Measurements from ENCODE around the gene MGAT5.

MGAT5 gene

GRCh38 chr2:134307334-134307733 lies 53.5 kb downstream of the MGAT5 start:
- Histone ChIP-seq H3K27ac (ENCODE audit: low read depth, low read length) (no peak overlapping the region), H3K4me3 (ENCODE audit: low read depth, low read length) (no peak overlapping the region), H3K9ac (ENCODE audit: low read length) (no peak overlapping the region), H3K9me3 (ENCODE audit: control insufficient read depth, insufficient read depth, low read depth, low read length) (no peaks in the 10 kb centered on the region), H3K4me1 (ENCODE audit: control insufficient read depth, insufficient read depth, low read length) (no peaks in the 10 kb centered on the region), H3K36me3 (ENCODE audit: control insufficient read depth, insufficient read depth, low read length) (no peaks in the 10 kb centered on the region), H3K27me3 (ENCODE audit: control insufficient read depth, insufficient read depth, low read length) (no peaks in the 10 kb centered on the region)

- Histone ChIP-seq H3K9ac (ENCODE audit: low read length) (no peak overlapping the region), H3K9me3 (ENCODE audit: control insufficient read depth, insufficient read depth, low read depth, low read length) (no peaks in the 10 kb centered on the region), H3K4me3 (ENCODE audit: low read depth, low read length) (no peak overlapping the region), H3K36me3 (ENCODE audit: control insufficient read depth, insufficient read depth, low read length) (no peaks in the 10 kb centered on the region), H3K27me3 (ENCODE audit: control insufficient read depth, insufficient read depth, low read length) (no peaks in the 10 kb centered on the region), H3K4me1 (ENCODE audit: control insufficient read depth, insufficient read depth, low read length) (no peaks in the 10 kb centered on the region), H3K27ac (ENCODE audit: low read depth, low read length) (no peak overlapping the region)
Measured at GRCh38 chr2:134308474-134309385, 54.9 kb downstream of the MGAT5 start.

GRCh38 chr2:134310107-134311079 lies 56.5 kb downstream of the MGAT5 start:
- H3K4me1 ChIP-seq (ENCODE audit: control insufficient read depth, insufficient read depth, low read length) = peaks cover 5% of the 10 kb centered on the region; the same call in 1 of the 2 replicates
- H3K9ac ChIP-seq (ENCODE audit: low read length) = no peak overlapping the region
- no peak overlapping the region for H3K4me3 ChIP-seq (ENCODE audit: low read depth, low read length)
- no peaks in the 10 kb centered on the region for H3K9me3 ChIP-seq (ENCODE audit: control insufficient read depth, insufficient read depth, low read depth, low read length)
- H3K36me3 ChIP-seq (ENCODE audit: control insufficient read depth, insufficient read depth, low read length) = no peaks in the 10 kb centered on the region
- H3K27ac ChIP-seq (ENCODE audit: low read depth, low read length) = no peak overlapping the region
- no peaks in the 10 kb centered on the region for H3K27me3 ChIP-seq (ENCODE audit: control insufficient read depth, insufficient read depth, low read length)

GRCh38 chr2:134312482-134312881 lies 58.6 kb downstream of the MGAT5 start:
- no peaks in the 10 kb centered on the region for H3K9me3 ChIP-seq (ENCODE audit: control insufficient read depth, insufficient read depth, low read depth, low read length)
- H3K27me3 ChIP-seq (ENCODE audit: control insufficient read depth, insufficient read depth, low read length) = no peaks in the 10 kb centered on the region
- H3K4me1 ChIP-seq (ENCODE audit: control insufficient read depth, insufficient read depth, low read length) = peaks cover 5% of the 10 kb centered on the region; the same call in 1 of the 2 replicates
- H3K27ac ChIP-seq (ENCODE audit: low read depth, low read length) = no peak overlapping the region
- no peak overlapping the region for H3K4me3 ChIP-seq (ENCODE audit: low read depth, low read length)
- no peak overlapping the region for H3K9ac ChIP-seq (ENCODE audit: low read length)
- no peaks in the 10 kb centered on the region for H3K36me3 ChIP-seq (ENCODE audit: control insufficient read depth, insufficient read depth, low read length)

- Histone ChIP-seq H3K27ac (ENCODE audit: low read depth, low read length) (no peak overlapping the region), H3K4me3 (ENCODE audit: low read depth, low read length) (no peak overlapping the region), H3K27me3 (ENCODE audit: control insufficient read depth, insufficient read depth, low read length) (no peaks in the 10 kb centered on the region), H3K36me3 (ENCODE audit: control insufficient read depth, insufficient read depth, low read length) (no peaks in the 10 kb centered on the region), H3K9ac (ENCODE audit: low read length) (no peak overlapping the region), H3K9me3 (ENCODE audit: control insufficient read depth, insufficient read depth, low read depth, low read length) (no peaks in the 10 kb centered on the region), H3K4me1 (ENCODE audit: control insufficient read depth, insufficient read depth, low read length) (peaks cover 7% of the 10 kb centered on the region)
Measured at GRCh38 chr2:134314202-134314601, 60.3 kb downstream of the MGAT5 start.

GRCh38 chr2:134314681-134315368 lies 61.0 kb downstream of the MGAT5 start:
- no peak overlapping the region for H3K9ac ChIP-seq (ENCODE audit: low read length)
- no peak overlapping the region for H3K27ac ChIP-seq (ENCODE audit: low read depth, low read length)
- no peaks in the 10 kb centered on the region for H3K36me3 ChIP-seq (ENCODE audit: control insufficient read depth, insufficient read depth, low read length)
- no peak overlapping the region for H3K4me3 ChIP-seq (ENCODE audit: low read depth, low read length)
- no peaks in the 10 kb centered on the region for H3K27me3 ChIP-seq (ENCODE audit: control insufficient read depth, insufficient read depth, low read length)
- no peaks in the 10 kb centered on the region for H3K9me3 ChIP-seq (ENCODE audit: control insufficient read depth, insufficient read depth, low read depth, low read length)
- H3K4me1 ChIP-seq (ENCODE audit: control insufficient read depth, insufficient read depth, low read length) = peaks cover 13% of the 10 kb centered on the region

- Histone ChIP-seq H3K9ac (ENCODE audit: low read length) (no peak overlapping the region), H3K27me3 (ENCODE audit: control insufficient read depth, insufficient read depth, low read length) (no peaks in the 10 kb centered on the region), H3K4me3 (ENCODE audit: low read depth, low read length) (no peak overlapping the region), H3K27ac (ENCODE audit: low read depth, low read length) (no peak overlapping the region), H3K9me3 (ENCODE audit: control insufficient read depth, insufficient read depth, low read depth, low read length) (no peaks in the 10 kb centered on the region), H3K36me3 (ENCODE audit: control insufficient read depth, insufficient read depth, low read length) (no peaks in the 10 kb centered on the region), H3K4me1 (ENCODE audit: control insufficient read depth, insufficient read depth, low read length) (peaks cover 16% of the 10 kb centered on the region)
Measured at GRCh38 chr2:134315471-134315870, 61.6 kb downstream of the MGAT5 start.

- Histone ChIP-seq H3K4me1 (ENCODE audit: control insufficient read depth, insufficient read depth, low read length) (peaks cover 10% of the 10 kb centered on the region), H3K4me3 (ENCODE audit: low read depth, low read length) (0 out of 2 replicates have a peak overlapping the region, but pooled peaks have one; percentile 2), H3K36me3 (ENCODE audit: control insufficient read depth, insufficient read depth, low read length) (no peaks in the 10 kb centered on the region), H3K9me3 (ENCODE audit: control insufficient read depth, insufficient read depth, low read depth, low read length) (no peaks in the 10 kb centered on the region), H3K9ac (ENCODE audit: low read length) (no peak overlapping the region), H3K27me3 (ENCODE audit: control insufficient read depth, insufficient read depth, low read length) (no peaks in the 10 kb centered on the region), H3K27ac (ENCODE audit: low read depth, low read length) (no peak overlapping the region)
Measured at GRCh38 chr2:134319596-134320254, 65.9 kb downstream of the MGAT5 start.

GRCh38 chr2:134320930-134321329 lies 67.1 kb downstream of the MGAT5 start:
- Histone ChIP-seq H3K36me3 (ENCODE audit: control insufficient read depth, insufficient read depth, low read length) (no peaks in the 10 kb centered on the region), H3K27ac (ENCODE audit: low read depth, low read length) (no peak overlapping the region), H3K27me3 (ENCODE audit: control insufficient read depth, insufficient read depth, low read length) (no peaks in the 10 kb centered on the region), H3K9me3 (ENCODE audit: control insufficient read depth, insufficient read depth, low read depth, low read length) (no peaks in the 10 kb centered on the region), H3K4me3 (ENCODE audit: low read depth, low read length) (no peak overlapping the region), H3K9ac (ENCODE audit: low read length) (no peak overlapping the region), H3K4me1 (ENCODE audit: control insufficient read depth, insufficient read depth, low read length) (peaks cover 10% of the 10 kb centered on the region)

- peaks cover 10% of the 10 kb centered on the region for H3K4me1 ChIP-seq (ENCODE audit: control insufficient read depth, insufficient read depth, low read length)
- no peak overlapping the region for H3K4me3 ChIP-seq (ENCODE audit: low read depth, low read length)
- no peak overlapping the region for H3K27ac ChIP-seq (ENCODE audit: low read depth, low read length)
- H3K9me3 ChIP-seq (ENCODE audit: control insufficient read depth, insufficient read depth, low read depth, low read length) = no peaks in the 10 kb centered on the region
- H3K36me3 ChIP-seq (ENCODE audit: control insufficient read depth, insufficient read depth, low read length) = no peaks in the 10 kb centered on the region
- H3K27me3 ChIP-seq (ENCODE audit: control insufficient read depth, insufficient read depth, low read length) = no peaks in the 10 kb centered on the region
- H3K9ac ChIP-seq (ENCODE audit: low read length) = no peak overlapping the region
Measured at GRCh38 chr2:134323777-134324176, 69.9 kb downstream of the MGAT5 start.
